Measurements from ENCODE around the gene SLX9. TPM values are rescaled to one million over a fixed set of nuclear protein-coding genes. Genes with fewer than 3 reads are reported as not detected.

The SLX9 gene
- total and polyA plus RNA-seq, 2 donors (not counting 3 experiments of a cell fraction or from before 2014, with no cell fraction given) = 27.0 to 50.6 TPM

GRCh38 chr21:44992608-44993031 is 52.8 kb downstream of the SLX9 start:
- H3K27ac ChIP-seq (ENCODE audit: insufficient read depth, low read depth, low read length) = no peak overlapping the region
- no peak overlapping the region for H3K9ac ChIP-seq (replicated peaks; ENCODE audit: extremely low read depth, insufficient read depth, low read length)
- intact Hi-C loops (cut with micrococcal nuclease) (no loop called here), dilution Hi-C loops (cut with MboI; ENCODE audit: extremely low pct_ligation_motif_present, low sequenced_read_pairs) (no loop called here)
- H3K27me3 ChIP-seq (ENCODE audit: control insufficient read depth in 2 of 2, insufficient read depth in 2 of 2, low read length in 2 of 2) = no peaks in the 10 kb centered on the region
- no peaks in the 10 kb centered on the region for H3K4me1 ChIP-seq (ENCODE audit: control insufficient read depth, extremely low read depth, insufficient read depth, low read length)
- no peak for DNase-seq (ENCODE audit: low read depth, low spot score)
- no peaks in the 10 kb centered on the region for H4K20me1 ChIP-seq (replicated peaks; ENCODE audit: control insufficient read depth, extremely low read depth, insufficient read depth, low read length)
- no peak overlapping the region for H2AFZ ChIP-seq (ENCODE audit: low read depth, low read length)
- ChIA-PET CTCF (no interaction called here), POLR2A (no interaction called here)
- H3K9me1 ChIP-seq (replicated peaks; ENCODE audit: control insufficient read depth, extremely low read depth, insufficient read depth, low read length) = no peaks in the 10 kb centered on the region
- H3K79me2 ChIP-seq (ENCODE audit: control insufficient read depth, insufficient read depth, low read length) = no peaks in the 10 kb centered on the region
- no peaks in the 10 kb centered on the region for H3K36me3 ChIP-seq (ENCODE audit: control insufficient read depth in 2 of 2, extremely low read depth in 1 of 2, insufficient read depth in 2 of 2, low read length in 2 of 2)
- no peaks in the 10 kb centered on the region for H3K9me3 ChIP-seq (replicated peaks; ENCODE audit: control insufficient read depth, insufficient read depth, low read length)
- H3K4me2 ChIP-seq (ENCODE audit: insufficient read depth, low read length) = no peak overlapping the region
- no peak overlapping the region for H3K4me3 ChIP-seq (replicated peaks in 1 of 3; ENCODE audit: insufficient read depth in 1 of 3, low read depth in 1 of 3, low read length in 3 of 3)
- no TSS peak for BruUV-seq (replicated peaks)
- no peak for FAIRE-seq
- TF ChIP-seq GATA2 (IDR thresholded peaks at IDR 0.05; ENCODE audit: insufficient read depth, insufficient read length, low read depth, low read length) = no peak
- TF ChIP-seq MYC (IDR thresholded peaks at IDR 0.05; ENCODE audit: low read depth, low read length) = no peak
- TF ChIP-seq EZH2 (IDR thresholded peaks at IDR 0.05; ENCODE audit: borderline replicate concordance, low read depth, low read length, severe bottlenecking) = no peak
- TF ChIP-seq POLR2AphosphoS5 (IDR thresholded peaks at IDR 0.05; ENCODE audit: insufficient read depth, low read depth, low read length) = no peak
- TF ChIP-seq CTCF (IDR thresholded peaks at IDR 0.05; ENCODE audit: extremely low read depth in 1 of 2, insufficient read depth in 1 of 2, low read depth in 1 of 2, low read length in 2 of 2) = no peak
- no peak for TF ChIP-seq JUN (IDR thresholded peaks at IDR 0.05; ENCODE audit: borderline replicate concordance, insufficient read depth, insufficient read length, low read depth)
- TF ChIP-seq MAX (IDR thresholded peaks at IDR 0.05; ENCODE audit: insufficient read depth, insufficient read length) = no peak
- TF ChIP-seq FOS (IDR thresholded peaks at IDR 0.05; ENCODE audit: borderline replicate concordance, insufficient read depth, low read length) = no peak
- no peak for TF ChIP-seq POLR2A (IDR thresholded peaks at IDR 0.05; ENCODE audit: low read depth, low read length)

All from endothelial cell of umbilical vein (primary cell).